Caki2 (cell line): Measurements from ENCODE around the gene KLRF1. TPM values are rescaled to one million over a fixed set of nuclear protein-coding genes. Genes with fewer than 3 reads are reported as not detected.

Experiments used
- total RNA-seq: library from RNA; depleted of rRNA; stranded (reverse); fragments of >200 nt; shearing (Covaris generic); gene quantifications from 2 replicates; pipeline ENCODE4 v1.2.3, GENCODE V29; 2014; ENCODE audit warnings: low replicate concordance; rRNA removed

Gene KLRF1
- total RNA-seq, 1 experiment from 2014 or later = 1.2 TPM

Other genes starting within 250 kb of the KLRF1 start
- not detected in 2 replicates for gene KLRB1, start 219.6 kb upstream of the KLRF1 start, total RNA-seq
- gene CLEC2D, start 157.8 kb upstream of the KLRF1 start, total RNA-seq = 1.6 and 1.8 TPM in 2 replicates
- not detected in 2 replicates for gene CLECL1, start 94.4 kb upstream of the KLRF1 start, total RNA-seq
- gene CD69, start 66.6 kb upstream of the KLRF1 start, total RNA-seq = 0.71 and 4.1 TPM in 2 replicates
- 4.7 and 11.5 TPM in 2 replicates for gene CLEC2B, start 41.9 kb downstream of the KLRF1 start, total RNA-seq
- not detected in 2 replicates for gene KLRF2, start 54.0 kb downstream of the KLRF1 start, total RNA-seq
- gene CLEC2A, start 104.9 kb downstream of the KLRF1 start, total RNA-seq = not detected in 2 replicates
- gene CLEC12A, start 143.9 kb downstream of the KLRF1 start, total RNA-seq = not detected in 2 replicates
- not detected in 2 replicates for gene CLEC1B, start 171.6 kb downstream of the KLRF1 start, total RNA-seq
- not detected in 2 replicates for gene CLEC12B, start 183.1 kb downstream of the KLRF1 start, total RNA-seq
- not detected in 2 replicates for gene CLEC9A, start 203.2 kb downstream of the KLRF1 start, total RNA-seq